Measurements from ENCODE around the gene AP1B1.
"Not testable (repeated sequence)": the region's sequence is repeated elsewhere in the genome, so short reads cannot be mapped to it uniquely, and the experiment has no call there.

The AP1B1 gene

GRCh38 chr22:29379258-29379657, 9.1 kb downstream of the AP1B1 start:
- no peak overlapping the region for H3K4me3 ChIP-seq (ENCODE audit: low read depth in 1 of 2, low read length in 1 of 2)
- H3K9me3 ChIP-seq = no peaks in the 10 kb centered on the region
- no peak overlapping the region for H3K27ac ChIP-seq
- peaks cover 28% of the 10 kb centered on the region for H3K36me3 ChIP-seq
- TF ChIP-seq CTCF (IDR thresholded peaks at IDR 0.05) = no peak
- H3K4me1 ChIP-seq (ENCODE audit: control insufficient read depth in 1 of 2, insufficient read depth in 1 of 2, low read depth in 1 of 2, low read length in 1 of 2) = no peaks in the 10 kb centered on the region
- H3K27me3 ChIP-seq = no peaks in the 10 kb centered on the region

- H3K27ac ChIP-seq = no peak overlapping the region
- H3K4me1 ChIP-seq (ENCODE audit: control insufficient read depth in 1 of 2, insufficient read depth in 1 of 2, low read depth in 1 of 2, low read length in 1 of 2) = no peaks in the 10 kb centered on the region
- no peak overlapping the region for H3K4me3 ChIP-seq (ENCODE audit: low read depth in 1 of 2, low read length in 1 of 2)
- H3K27me3 ChIP-seq = no peaks in the 10 kb centered on the region
- TF ChIP-seq CTCF (IDR thresholded peaks at IDR 0.05) = no peak
- no peaks in the 10 kb centered on the region for H3K9me3 ChIP-seq
- H3K36me3 ChIP-seq = peaks cover 34% of the 10 kb centered on the region
These were observed 10.4 kb downstream of the AP1B1 start for GRCh38 chr22:29377979-29378378.

GRCh38 chr22:29376705-29377104, 11.7 kb downstream of the AP1B1 start:
- not testable (repeated sequence) for H3K4me3 ChIP-seq (ENCODE audit: low read depth in 1 of 2, low read length in 1 of 2); H3K4me1 ChIP-seq (ENCODE audit: control insufficient read depth in 1 of 2, insufficient read depth in 1 of 2, low read depth in 1 of 2, low read length in 1 of 2); H3K27me3 ChIP-seq; H3K27ac ChIP-seq; H3K9me3 ChIP-seq
- peaks cover 36% of the 10 kb centered on the region for H3K36me3 ChIP-seq

- Histone ChIP-seq H3K9me3 (no peaks in the 10 kb centered on the region), H3K27me3 (no peaks in the 10 kb centered on the region), H3K27ac (no peak overlapping the region), H3K36me3 (peaks cover 38% of the 10 kb centered on the region), H3K4me3 (ENCODE audit: low read depth in 1 of 2, low read length in 1 of 2) (no peak overlapping the region), H3K4me1 (ENCODE audit: control insufficient read depth in 1 of 2, insufficient read depth in 1 of 2, low read depth in 1 of 2, low read length in 1 of 2) (no peaks in the 10 kb centered on the region)
- TF ChIP-seq CTCF (IDR thresholded peaks at IDR 0.05) = no peak
These were observed 12.8 kb downstream of the AP1B1 start for GRCh38 chr22:29375398-29376076.

- H3K4me1 ChIP-seq (ENCODE audit: control insufficient read depth in 1 of 2, insufficient read depth in 1 of 2, low read depth in 1 of 2, low read length in 1 of 2); H3K9me3 ChIP-seq; H3K4me3 ChIP-seq (ENCODE audit: low read depth in 1 of 2, low read length in 1 of 2); H3K27ac ChIP-seq; H3K27me3 ChIP-seq: not testable (repeated sequence)
- peaks cover 39% of the 10 kb centered on the region for H3K36me3 ChIP-seq
These were observed 13.6 kb downstream of the AP1B1 start for GRCh38 chr22:29374806-29375205.

- Histone ChIP-seq H3K27ac (no peak overlapping the region), H3K36me3 (peaks cover 36% of the 10 kb centered on the region), H3K27me3 (no peaks in the 10 kb centered on the region), H3K4me3 (ENCODE audit: low read depth in 1 of 2, low read length in 1 of 2) (no peak overlapping the region), H3K4me1 (ENCODE audit: control insufficient read depth in 1 of 2, insufficient read depth in 1 of 2, low read depth in 1 of 2, low read length in 1 of 2) (peaks cover 2 to 3% of the 10 kb centered on the region in 2 experiments), H3K9me3 (no peaks in the 10 kb centered on the region)
- TF ChIP-seq CTCF (IDR thresholded peaks at IDR 0.05) = no peak
These were observed 14.0 kb downstream of the AP1B1 start for GRCh38 chr22:29374401-29374800.
